Osteocyte (in vitro differentiated cells): Measurements from ENCODE around the gene SLC30A5. TPM values are rescaled to one million over a fixed set of nuclear protein-coding genes. Genes with fewer than 3 reads are reported as not detected.

Source experiments
- total RNA-seq: library from RNA; stranded (reverse); gene quantifications from 2 replicates; pipeline ENCODE4 v1.2.1, GENCODE V29; 2021

Gene SLC30A5
- total RNA-seq, 1 donor from 2014 or later, result 57.6 TPM

Other genes with a start within 250 kb of the SLC30A5 start
- 38.5 and 39.3 TPM in 2 replicates for gene CCNB1, start 73.1 kb downstream of the SLC30A5 start, total RNA-seq
- gene CENPH, start 95.6 kb downstream of the SLC30A5 start, total RNA-seq, result 5.3 and 7.7 TPM in 2 replicates
- 32.5 and 35.4 TPM in 2 replicates for gene CDK7, start 140.9 kb downstream of the SLC30A5 start, total RNA-seq
- 2.4 and 2.6 TPM in 2 replicates for gene CCDC125, start 238.8 kb downstream of the SLC30A5 start, total RNA-seq